HG03520 (cell line): ENCODE measurements around the gene MCAT.
"Not testable (repeated sequence)": the region's sequence is repeated elsewhere in the genome, so short reads cannot be mapped to it uniquely, and the experiment has no call there.

ENCODE experiments used
- ATAC-seq: cut with Tn5 transposase; IDR thresholded peaks from one replicate; pipeline ENCODE4 v1.9.1; 2021; ENCODE audit warnings: mild to moderate bottlenecking, moderate library complexity; ENCODE audit not compliant: unreplicated experiment

The MCAT gene

DNA sequence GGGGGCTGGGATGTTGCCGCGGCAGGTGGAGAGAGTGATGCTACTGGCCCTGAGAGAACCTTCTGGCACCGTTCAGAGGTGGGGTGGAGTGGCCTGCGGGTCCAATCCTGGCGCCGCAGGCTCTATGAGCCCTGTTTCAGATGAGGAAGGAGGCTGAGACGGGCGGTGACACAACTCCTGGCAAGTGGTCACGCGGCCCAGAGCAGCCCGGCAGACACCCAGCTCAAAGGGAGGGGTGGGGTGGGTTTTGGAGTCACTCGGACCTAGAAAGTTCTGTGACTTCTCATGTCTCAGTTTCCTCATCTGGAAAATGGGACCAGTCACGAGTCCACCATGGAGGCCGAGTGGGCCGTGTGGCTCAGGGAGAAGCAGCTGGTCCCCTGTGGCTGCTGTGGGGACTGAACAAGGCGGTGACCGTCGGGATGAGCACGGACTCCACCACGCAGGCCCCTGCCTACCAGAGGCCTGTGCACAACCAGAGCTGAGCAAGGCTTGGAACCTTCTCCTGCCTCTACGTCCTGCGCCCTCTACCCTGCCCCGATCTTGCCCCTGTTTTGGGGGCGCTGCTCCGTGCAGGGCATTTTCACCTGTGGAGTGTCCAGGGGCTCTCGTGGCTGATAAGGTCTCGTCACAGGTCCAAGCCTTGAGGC lies 11.8 kb upstream of the MCAT start:
- ATAC-seq, result no peak

DNA sequence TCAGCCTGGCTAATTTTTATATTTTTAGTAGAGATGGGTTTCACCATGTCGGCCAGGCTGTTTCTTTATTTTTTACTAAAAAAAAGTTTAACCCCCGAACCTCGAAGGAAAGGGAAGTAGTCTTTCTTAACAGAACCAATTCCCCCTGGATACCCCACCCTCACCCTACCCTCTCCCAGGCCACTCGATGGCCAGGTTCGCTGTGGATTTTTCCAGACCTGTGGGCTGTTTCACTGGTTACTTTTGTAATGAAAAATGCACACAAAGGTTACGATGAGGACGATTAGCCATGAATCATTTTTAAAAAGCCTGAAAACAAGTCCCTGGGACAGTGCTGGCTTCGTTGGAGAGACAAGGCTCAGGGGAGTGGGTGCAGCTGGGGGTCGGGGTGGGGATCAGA lies 10.7 kb upstream of the MCAT start:
- no peak for ATAC-seq

- no peak for ATAC-seq
Measured at GRCh38 chr22:43152357-43153071, 9.3 kb upstream of the MCAT start.

DNA sequence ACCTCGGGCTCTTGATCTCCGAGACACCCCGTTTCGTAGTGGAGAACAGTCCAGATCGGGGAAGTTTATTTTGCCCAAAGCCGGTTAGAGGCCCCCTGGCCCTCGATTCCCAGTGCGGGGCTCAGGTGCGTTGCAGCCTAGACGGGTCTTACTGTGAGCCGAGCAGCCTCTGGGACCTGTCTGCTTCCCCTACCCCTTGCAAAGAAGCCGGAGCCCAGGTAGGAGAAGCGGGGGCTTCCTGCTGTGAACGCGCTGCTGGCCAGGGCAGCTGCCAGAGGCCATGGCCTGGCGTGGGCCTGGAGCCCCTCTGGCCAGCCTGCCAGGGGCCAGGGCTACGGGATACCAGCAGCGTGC lies 8.8 kb upstream of the MCAT start:
- ATAC-seq, result no peak

DNA sequence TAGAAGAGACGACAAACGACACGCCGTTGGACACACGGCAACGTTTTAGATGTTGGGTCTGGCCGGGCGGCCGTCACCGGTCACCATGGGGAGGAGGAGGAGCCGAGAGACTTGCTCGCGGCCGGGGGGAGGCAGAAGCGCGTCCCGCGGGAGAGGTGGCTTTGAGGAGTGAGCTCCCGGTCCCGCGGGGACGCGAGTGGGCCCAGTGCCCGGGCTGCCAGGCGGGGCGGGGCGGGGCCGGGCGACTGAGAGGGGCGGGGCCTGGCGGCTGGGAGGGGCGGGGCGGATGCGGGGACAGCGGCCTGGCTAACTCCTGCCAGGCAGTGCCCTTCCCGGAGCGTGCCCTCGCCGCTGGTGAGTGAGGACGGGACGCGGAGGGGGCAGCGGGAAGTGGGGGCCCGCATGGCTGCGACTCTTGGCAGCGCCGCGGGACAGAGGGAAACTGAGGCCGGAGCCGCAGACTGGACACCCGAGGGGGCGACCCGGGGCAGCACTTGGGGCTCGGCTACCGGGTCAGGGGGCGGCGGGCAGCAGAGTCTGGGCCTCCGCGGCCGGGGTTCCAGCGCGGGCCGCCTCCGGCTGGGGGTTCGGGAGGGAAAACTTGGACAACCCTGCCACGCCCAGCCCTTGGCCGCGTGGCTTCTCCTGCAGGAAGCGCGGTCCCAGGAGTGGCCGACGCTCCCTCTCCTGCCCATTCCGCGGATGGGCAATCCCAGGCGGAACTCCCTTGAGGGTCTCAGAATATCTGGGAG lies 8.2 kb upstream of the MCAT start, which contains the start of gene TSPO:
TSS of gene TSPO (plus strand) at position 309 of the 752 bp plus-strand sequence. CDS start 7,680 bp downstream, outside the sequence.
- no peak for ATAC-seq

DNA sequence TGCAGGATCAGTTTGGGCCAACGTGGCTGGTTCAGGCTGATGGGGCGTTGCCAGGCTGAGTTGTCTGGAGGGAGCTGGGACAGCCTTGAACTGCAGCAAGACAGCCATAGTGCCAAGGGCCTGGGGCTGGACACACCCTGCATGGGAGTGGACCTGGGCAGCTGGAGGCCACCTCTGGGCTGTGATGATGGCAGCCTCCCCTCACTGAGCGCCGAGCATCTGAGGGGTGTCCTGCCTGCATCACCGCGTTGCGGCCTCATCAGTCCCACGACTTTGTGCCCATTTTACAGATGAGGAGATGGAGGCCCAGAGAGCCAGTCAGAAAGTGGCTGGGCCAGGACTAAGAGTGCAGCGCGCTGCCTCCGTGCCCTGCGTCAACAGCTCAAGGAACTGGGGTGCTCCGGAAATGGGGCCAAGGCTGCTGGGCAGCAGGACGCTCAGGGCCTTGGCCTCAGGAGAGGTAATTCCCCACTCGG lies 7.6 kb upstream of the MCAT start:
- ATAC-seq, result no peak

DNA sequence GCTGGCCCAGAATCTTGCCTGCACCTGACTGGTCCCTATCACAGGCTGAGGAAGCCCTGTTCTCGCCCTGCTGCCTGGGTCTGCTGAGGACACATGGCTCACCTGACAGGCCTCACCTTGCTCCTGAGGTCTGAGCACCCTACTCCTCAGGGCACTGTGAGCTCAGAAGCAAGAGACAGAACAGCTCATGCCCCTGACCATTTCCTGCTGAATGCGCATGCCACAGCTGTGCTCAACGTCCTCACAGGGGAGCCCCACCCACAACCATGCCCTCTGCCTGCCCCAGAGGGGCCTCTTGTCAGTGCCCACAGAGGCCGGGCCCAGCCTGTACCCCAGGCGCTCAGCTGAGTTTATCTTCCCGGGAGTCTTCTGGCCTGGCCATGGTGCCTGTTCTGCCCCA lies 5.4 kb upstream of the MCAT start:
- no peak for ATAC-seq

DNA sequence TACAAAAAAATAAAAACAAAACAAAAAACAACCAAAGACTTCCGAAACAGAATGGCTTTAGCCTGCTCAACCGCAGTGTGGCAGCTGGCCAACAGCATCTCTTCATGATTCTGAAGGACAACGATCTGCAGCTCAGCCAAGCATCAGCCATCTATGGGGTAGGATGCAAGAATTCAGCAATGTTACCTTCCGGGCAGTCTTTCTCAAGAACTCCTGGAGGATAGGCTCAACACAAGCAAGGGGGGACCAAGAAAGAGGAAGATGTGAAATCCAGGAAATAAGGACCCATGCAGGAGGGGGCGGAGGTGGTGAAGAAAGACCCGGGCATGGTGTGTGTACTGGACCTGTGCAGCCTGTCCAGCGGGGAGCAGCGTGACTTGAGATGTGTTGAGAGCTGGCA lies 4.6 kb upstream of the MCAT start:
- ATAC-seq, result no peak

- not testable (repeated sequence) for ATAC-seq
Measured at GRCh38 chr22:43146332-43146731, 3.1 kb upstream of the MCAT start.

DNA sequence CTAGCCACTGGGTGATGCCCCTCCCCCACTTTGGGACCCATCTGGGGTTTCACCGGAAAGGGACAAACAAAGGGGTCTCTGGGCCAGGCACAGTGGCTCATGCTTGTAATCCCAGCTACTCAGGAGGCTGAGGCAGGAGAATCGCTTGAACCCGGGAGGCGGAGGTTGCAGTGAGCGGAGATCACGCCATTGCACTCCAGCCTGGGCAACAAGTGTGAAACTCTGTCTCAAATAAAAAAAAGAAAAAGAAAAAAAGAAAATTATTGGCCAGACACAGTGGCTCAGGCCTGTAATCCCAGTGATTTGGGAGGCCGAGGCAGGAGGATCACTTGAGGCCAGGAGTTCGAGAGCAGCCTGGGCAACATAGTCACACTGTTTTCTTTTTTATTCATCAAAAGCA lies 2.2 kb upstream of the MCAT start:
- not testable (repeated sequence) for ATAC-seq

DNA sequence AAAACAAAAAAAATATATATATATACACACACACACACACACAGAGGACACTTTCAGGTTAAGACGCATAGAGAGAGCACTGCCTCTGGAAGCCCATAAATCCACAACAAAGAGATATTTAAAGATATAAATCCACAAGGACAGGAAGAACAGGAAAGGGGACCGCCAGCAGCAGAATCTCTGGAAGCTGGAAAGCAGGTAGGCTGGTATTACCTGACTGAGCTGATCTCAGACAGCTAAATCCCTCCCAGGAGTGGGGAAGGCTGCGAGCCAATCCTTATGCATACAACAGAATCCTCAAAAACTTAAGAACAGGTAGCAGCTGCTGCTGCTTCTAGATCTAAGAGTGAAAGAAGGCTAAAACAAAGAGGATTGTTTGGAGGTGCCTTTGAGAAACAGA lies 1.8 kb upstream of the MCAT start:
- ATAC-seq, result no peak

GRCh38 chr22:43136801-43137200 lies 6.4 kb downstream of the MCAT start:
- no peak for ATAC-seq

DNA sequence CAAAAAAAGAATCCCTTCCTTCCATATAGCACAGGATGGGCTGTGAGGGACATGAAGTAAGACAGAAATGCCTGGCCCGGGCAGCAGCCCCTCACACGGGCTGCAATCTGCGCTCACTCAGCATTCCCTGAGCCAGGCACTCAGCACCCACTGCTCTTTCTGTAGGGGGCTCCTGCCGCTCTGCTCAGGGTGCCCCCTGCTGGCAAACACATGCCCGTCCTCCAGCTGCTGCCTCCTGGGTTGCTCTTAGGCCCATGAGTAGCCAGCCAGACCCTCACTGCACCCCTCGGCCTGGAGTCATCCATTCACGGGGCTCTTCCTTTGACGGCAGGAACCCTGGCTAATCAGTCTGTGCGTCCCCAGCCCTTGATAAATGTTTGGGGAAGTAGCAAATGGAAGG lies 6.9 kb downstream of the MCAT start:
- no peak for ATAC-seq

DNA sequence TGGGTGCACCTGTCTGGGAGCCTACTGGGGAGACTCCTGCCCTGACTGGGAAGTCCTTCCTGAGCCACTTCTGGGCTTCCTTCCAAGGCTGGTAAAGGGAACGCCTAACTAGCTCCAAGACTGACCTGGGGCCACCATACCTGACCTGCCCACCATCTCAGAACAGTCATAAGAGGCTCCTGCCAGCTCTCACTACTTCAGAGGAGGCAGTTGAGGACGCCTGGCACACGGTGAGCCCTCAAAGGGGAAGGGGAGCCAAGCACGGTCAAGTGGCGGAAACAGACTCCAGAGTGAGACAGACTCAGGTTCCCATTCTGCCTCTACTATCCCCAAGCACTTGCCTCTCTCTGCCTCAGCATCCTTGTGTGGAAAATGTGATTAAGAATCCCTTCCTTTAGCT lies 7.6 kb downstream of the MCAT start:
- no peak for ATAC-seq

- no peak for ATAC-seq
Measured at GRCh38 chr22:43134553-43134952, 8.6 kb downstream of the MCAT start.

DNA sequence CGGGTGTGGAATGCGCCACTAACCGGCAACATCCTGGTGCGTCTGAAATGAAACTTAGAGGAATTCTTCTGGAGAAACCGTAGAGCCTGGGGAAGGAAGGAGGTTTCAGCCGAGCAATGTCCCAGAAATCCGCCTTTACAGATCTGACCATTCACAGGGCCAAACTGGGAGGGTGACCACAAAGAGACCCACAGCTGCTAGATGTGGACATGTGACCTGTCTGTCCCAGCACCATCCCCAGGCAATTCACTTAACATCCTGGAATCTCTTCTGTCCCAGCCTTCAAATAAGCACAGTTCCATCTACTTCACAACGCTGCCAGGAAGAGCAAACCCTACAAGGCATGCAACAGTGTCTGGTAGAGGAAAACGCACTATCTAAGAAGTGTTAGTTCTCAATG lies 9.8 kb downstream of the MCAT start:
- no peak for ATAC-seq

GRCh38 chr22:43131773-43132501 lies 11.3 kb downstream of the MCAT start:
- ATAC-seq, result no peak

DNA sequence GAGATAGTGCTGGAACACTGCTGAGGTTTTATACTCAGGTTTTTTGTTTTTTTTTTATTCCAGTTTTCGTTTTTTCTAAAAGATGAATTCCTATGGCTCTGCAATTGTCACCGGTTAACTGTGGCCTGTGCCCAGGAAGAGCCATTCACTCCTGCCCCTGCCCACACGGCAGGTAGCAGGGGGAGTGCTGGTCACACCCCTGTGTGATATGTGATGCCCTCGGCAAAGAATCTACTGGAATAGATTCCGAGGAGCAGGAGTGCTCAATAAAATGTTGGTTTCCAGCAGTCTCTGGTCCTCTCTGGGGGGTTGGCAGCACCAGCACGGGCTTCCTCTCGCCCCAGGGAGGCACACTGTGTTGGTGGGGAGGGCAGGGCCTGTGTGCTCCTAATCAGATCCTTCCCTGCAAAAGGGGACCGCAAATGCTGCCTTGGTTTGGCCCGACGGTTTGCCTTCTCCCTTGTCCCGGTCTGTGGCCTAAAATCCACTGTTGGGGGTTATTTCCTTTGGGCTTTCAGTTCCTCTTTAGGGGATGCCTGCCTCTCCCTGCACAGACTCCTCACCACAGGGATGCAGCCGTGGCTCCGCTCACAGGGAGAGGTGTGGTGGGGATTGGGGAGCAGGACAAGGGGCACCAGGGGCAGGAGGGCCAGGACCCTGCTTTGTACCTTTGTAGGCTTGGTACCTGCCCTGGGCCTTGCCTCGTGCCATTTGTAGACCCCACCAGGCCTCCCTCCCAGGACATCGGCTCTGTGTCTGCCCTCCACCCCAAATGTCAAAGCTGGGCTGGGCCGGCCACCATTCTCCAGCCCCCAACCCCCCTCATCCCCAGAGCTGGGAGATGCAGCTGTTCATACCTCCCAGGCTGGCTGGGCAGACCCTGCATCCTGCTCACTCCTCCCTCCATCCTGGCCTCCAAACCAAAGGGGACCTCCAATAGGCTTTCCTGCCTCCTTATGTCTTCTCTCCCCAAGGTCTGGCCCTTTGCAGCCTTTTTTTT lies 13.5 kb downstream of the MCAT start:
- ATAC-seq, result no peak

- no peak for ATAC-seq
Measured at GRCh38 chr22:43128928-43129424, 14.2 kb downstream of the MCAT start.

GRCh38 chr22:43128116-43128515 lies 15.1 kb downstream of the MCAT start:
- no peak for ATAC-seq
